GM21390 (cell line): Measurements from ENCODE around the gene FAM53C.
"Not testable (repeated sequence)": the region's sequence is repeated elsewhere in the genome, so short reads cannot be mapped to it uniquely, and the experiment has no call there.

Experiments used
- ATAC-seq: cut with Tn5 transposase; IDR thresholded peaks from one replicate; pipeline ENCODE4 v1.9.1; 2021; ENCODE audit not compliant: unreplicated experiment

Gene FAM53C

DNA sequence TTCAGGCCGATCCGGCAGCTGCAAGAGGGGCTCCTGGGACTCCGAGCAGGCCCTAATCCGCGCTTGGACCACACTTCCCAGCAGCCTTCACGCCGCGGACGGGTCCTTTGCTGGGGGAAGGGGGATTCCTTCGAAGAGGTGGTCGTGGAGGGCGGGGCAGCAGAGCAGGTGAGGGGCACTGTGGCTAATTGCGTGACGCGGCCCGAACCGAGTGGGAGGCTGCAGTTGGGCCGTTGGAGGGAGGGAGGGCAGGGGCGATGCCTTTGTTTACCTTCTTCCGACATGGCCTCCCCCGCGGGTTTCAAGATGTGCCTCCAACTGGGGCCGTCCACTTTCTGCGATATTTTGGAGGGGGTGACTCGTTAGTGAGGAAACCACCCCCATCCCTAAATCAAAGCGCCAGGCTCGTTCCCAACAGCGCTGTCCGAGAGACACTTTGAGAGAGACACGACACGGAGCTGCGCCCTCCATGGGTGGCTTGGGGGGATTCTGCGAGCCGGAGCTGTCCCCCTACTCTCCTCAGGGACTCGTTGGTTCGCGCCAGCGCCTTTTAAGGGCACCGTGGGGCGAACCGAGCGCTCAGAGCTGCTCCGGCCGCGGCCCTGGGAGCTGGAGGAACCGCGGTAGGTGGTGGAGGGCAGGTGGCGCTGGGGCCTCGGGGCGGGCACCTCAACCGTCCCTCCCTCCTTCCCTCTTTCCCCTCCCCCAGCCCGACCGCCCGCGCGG, at the start of gene FAM53C:
Gene FAM53C, plus strand, starts transcription at position 582 of the 726 bp plus-strand sequence. CDS start 3,070 bp downstream, outside the sequence.
- ATAC-seq: peak; percentile 80

DNA sequence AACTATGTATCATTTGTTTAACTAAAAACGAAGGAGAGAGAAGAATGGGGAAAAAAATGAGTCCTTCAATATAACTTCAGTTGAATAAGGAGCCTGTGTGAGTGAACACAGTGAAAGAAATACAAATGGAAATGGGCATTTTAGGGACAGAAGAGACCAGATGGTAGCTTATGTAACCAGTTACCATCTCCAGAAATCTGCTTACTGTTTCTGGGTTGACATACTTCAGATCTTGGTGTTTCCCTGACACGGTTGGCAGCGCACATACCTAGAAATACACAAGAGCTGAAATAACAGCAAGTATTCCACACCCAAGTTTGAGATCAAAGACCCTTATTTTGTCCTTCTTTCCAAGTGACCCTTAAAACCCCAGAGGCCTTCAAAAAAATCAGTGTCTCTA, 48.8 kb upstream of the FAM53C start:
- ATAC-seq: no peak

- ATAC-seq: no peak
These were observed 34.7 kb upstream of the FAM53C start for GRCh38 chr5:138303372-138303771.

GRCh38 chr5:138305797-138306196, 32.3 kb upstream of the FAM53C start:
- no peak for ATAC-seq

- no peak for ATAC-seq
These were observed 22.3 kb upstream of the FAM53C start for GRCh38 chr5:138315751-138316278.

DNA sequence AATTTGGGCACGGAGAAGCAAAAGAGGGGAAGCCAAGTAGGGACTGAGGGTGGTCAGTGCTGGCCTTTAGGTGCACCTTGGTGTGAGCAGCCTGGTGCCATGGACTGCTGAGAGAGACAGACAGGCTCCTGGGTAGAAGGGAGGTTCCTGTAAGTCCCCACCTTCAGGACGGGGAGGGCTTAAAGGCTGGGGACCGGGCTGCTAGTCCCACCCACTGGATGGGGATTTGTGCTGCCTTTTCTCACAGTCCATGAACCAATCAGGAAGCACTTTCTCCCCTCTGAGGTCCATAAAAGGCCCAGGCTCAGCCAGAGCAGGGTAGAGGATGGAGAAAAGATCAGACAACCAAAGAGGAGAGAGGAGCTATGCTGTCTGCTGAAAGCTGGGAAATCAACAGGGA, 21.7 kb upstream of the FAM53C start:
- no peak for ATAC-seq

- not testable (repeated sequence) for ATAC-seq
These were observed 19.9 kb upstream of the FAM53C start for GRCh38 chr5:138318211-138318610.

DNA sequence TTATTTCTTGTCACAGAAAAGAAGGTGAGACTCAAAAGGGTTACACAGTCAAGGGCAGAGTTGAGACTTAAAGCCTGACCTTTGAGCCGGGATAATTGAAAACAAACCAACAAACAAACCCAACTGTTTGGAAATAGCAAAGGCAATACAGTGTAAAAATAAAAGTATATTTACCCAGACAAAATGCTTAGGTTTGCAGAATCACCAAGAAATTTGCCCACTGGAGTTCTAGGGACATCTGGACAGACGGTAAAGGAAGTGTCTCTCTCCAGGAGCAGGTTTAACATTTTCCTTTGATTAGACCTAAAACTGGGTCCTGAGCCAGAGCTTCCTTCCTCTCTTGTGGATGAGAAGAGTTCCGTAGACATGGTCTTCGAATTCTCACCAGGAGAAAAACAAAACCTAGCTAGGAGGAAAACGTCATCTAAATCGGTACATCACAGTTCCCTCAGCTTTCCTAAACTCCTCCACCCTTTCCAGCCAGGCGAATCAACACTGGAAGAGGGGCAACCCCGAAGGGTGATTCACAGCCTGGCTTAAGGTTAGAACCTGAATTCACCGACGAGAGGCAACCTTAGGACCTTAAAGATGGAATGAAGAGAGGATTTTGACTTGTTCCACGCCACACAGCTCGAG, 7.1 kb upstream of the FAM53C start:
- no peak for ATAC-seq

DNA sequence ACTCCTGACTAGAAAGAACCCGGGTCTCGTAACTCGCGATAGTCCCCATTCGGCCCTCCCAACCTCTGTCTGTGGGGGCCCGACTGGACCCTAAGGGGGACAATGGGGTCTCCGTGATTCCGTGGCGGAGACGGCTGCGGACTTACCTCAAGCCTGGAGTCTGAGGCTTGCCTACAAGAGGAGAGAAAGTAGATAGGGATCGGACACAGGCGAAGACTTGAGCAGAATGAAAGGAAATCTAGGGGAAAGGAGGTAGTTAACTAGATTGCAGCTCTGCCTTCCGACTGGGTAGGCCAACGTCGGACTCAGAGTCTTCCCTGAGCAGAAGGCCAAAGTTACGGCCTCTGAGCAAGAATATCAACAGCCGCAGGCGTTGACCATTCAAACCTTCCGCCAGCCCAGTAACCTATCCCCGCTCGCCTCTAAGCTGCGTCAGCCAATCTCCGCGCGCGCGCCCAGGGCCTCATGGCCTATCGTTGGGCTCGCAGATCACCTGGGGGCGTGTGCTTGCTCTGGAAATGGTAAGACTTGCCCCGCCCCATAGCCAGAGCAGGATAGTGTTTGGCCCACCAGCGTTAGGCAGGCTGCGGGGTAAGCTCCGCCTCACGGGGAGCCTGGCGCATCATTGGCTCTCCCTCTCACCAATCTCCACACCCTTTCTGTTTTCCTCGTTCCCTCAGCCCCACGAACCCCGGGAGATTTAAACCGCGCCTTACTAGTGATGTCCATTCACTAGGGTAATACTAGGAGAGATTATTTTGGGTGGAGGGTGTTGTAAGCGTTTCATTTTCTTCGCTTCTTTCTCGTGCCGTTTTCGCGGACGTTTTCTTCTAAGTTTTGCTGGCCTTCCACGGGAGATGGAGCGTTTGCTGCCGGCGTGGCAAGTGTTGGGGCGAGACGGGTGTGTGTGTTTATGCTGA, 6.4 kb upstream of the FAM53C start, which contains the start of gene CDC25C:
Gene CDC25C, minus strand, starts transcription at position 356 of the 920 bp plus-strand sequence. CDS start 624 bp downstream, outside the sequence.
- ATAC-seq: peak; percentile 99

GRCh38 chr5:138334867-138335447, 3.1 kb upstream of the FAM53C start:
- no peak for ATAC-seq

DNA sequence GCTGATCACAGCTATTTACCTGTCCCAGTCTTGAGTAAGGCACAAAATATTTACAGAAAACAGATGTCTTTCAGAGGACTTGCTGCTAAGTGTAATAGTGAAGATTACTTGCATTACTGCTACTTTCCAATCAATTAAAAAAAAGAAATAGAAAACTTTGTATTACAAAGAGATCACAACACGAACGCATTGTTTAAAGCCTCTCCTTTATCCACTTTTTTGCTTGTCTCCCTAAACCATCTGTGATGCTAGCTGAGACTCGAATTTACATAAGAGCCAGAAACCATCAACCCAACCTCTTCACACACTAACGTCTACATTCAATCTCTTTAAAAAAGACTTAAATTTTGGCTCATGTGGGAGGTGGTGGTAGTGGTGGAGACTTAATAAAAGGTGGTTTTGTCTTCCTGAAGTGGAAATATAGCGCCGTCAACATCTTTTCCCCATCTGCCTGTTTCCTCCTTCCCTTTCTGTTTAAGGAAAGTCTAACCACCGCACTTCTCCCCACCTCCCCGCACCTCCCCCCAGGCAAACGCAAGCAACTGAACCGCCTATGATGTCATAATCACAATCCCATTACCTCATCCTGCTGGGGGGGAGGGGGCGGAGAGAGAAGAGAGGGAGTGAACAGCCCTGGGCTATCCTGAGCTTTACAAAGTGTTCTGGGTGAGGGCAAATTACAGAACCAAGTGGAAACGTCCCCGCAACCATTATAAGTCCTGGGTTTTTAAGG, 948 bp upstream of the FAM53C start:
- ATAC-seq: peak; percentile 14

- ATAC-seq: peak; percentile 8
These were observed 485 bp downstream of the FAM53C start for GRCh38 chr5:138338411-138339090.

GRCh38 chr5:138339091-138339456, 1.0 kb downstream of the FAM53C start:
- ATAC-seq: no peak

DNA sequence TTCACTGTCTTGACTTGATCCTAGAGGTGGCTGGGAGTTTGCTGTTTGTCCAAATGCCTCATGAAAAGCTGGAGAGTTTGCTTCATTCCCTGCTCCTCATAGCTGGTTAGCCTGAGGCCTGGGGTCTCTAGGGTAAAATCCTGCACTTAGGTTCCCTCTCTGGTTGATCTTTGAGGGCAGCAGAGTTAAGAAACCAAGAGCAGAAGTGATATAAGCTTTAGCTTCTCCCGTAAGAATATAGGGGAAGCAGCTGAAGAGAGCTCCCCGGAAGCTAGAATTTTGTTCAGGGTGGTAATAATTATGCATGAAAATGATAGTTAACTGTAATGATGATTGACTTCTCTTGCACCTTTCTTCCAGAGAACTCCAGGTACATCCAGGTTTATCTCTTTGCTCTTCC, 1.4 kb downstream of the FAM53C start:
- no peak for ATAC-seq

DNA sequence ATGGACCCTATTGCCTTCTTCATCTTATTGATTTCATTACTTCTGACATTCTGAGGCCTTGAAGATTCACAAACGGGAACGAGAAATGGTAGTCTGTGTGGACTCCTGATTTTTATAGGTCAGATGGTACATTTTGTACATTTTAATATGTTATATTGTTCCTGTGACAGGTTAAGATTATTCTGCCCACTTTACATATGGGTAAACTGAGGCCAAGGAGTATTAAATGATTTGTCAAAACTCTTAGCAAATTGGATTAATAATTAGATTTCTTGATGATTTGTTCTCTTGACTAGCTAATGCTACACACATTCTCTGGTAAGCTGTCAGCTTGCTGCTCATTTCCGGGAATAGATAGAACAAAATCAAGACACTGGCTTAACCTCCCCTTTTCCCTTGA, 1.9 kb downstream of the FAM53C start:
- ATAC-seq: no peak

DNA sequence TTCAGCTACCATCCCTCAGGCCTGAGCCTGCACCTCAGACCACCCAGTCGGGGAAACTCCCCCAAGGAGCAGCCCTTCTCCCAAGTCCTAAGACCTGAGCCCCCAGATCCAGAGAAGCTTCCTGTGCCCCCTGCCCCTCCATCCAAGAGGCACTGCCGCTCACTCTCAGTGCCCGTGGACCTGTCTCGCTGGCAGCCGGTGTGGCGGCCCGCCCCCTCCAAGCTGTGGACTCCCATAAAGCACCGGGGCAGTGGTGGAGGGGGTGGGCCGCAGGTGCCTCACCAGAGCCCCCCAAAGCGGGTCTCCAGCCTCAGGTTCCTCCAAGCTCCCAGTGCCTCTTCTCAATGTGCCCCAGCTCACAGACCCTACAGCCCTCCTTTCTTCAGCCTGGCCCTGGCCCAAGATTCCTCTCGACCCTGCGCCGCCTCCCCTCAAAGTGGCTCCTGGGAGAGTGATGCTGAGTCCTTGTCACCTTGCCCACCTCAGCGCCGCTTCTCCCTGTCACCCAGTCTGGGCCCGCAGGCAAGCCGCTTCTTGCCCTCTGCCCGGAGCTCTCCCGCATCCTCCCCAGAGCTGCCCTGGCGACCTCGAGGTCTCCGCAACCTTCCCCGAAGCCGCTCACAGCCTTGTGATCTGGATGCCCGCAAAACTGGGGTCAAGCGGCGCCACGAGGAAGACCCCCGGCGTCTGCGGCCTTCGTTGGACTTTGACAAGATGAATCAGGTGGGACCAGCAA, 7.0 kb downstream of the FAM53C start:
- ATAC-seq: no peak

DNA sequence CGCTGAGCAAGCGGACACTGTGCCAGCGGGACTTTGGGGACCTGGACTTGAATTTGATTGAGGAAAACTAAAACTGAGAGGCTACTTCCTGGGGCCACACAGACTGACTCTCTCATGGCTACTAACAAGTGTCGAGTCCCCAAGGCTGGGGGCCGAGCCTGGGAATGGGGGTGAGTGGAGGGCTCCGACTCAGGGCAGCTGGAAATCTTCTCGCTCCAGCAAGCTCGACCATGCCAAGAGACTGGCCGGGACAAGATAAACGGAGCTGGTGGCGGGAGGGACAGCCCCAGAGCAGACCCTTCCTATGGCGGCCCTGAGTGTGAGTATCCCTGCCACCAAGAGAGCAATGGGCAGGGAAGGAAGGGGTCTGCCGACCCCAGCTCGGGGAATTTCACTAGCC, 8.8 kb downstream of the FAM53C start:
- ATAC-seq: no peak

- ATAC-seq: no peak
These were observed 11.9 kb downstream of the FAM53C start for GRCh38 chr5:138349852-138350562.
